ENCODE data around the gene HSD3B1.
"Not testable (repeated sequence)": the region's sequence is repeated elsewhere in the genome, so short reads cannot be mapped to it uniquely, and the experiment has no call there.

Gene HSD3B1

DNA sequence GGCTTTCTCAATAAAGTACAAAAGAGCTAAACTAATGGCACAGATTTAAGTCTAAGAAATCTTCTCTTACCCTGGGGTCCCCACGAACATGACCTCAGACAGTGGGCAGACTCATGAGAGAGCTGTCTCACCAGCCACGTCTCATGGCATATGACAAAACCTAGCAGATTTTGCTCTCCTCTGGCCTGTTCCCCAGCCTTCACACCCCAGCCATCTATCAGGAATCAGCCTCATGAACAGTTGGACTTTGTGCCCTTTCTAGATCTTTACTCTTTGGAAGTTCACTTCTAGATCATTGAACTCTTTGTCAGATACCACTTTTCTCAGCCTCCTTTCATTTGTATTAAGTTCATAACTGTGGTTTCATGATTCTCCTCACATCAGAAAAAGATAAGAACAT lies 14.2 kb upstream of the HSD3B1 start:
- no peak for DNase-seq (ENCODE audit: low read depth)

DNA sequence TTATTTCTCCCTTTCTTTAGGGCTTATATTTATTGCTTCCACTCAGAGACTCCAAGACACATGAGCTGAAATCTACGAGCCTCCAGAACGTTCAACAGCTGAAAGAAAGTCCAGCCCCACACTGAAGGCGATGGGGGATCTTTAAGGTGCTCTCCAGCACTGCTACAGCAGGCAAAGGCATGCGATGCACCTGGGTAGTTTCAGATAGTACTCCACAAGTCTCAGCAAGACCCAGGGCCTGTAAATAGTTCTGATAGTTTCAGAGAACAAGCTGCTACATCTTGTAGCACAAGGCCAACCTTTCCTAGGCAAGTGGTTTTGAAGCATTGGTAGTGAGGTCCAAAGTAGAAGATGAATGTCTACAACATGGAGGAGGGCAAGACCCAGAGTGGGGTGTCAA lies 2.2 kb upstream of the HSD3B1 start:
- no peak for DNase-seq (ENCODE audit: low read depth)

DNA sequence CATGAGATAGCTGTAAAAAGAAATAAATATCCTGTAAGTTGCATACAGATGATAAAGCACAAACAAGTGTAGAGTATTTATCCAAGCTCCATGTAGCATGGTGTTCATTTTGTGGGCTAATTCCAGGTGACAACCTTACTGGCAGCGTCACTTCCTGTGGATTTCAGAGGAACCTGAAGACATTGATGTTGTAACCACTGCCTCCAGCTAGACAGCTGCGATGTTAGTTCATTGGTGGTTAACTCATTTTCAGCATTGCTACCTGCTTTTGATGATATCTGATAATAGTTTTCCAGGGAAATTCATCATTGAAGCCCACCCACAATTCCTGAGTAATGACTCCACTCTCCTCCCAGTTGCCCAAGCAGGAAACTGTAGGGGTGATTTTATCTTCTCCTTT lies 3.0 kb downstream of the HSD3B1 start:
- DNase-seq (ENCODE audit: low read depth), result no peak

DNA sequence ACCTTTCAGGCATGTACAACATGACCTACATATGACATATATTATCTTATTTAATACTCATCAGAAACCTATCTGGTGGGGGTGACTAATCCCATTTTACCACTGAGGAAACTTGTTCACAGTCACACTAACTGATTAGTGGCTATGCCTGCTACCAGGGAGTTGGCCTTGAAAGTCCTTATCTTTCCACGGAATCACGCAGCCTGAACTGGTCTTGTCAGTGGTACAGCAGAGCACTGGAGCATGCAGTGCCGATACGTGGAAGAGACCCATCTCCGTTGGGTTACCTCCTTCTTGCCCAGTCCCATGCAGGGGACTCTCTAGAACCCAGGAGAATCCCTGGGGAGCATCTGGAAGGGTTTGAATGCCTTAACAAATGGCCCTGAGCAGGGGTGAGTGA lies 8.2 kb downstream of the HSD3B1 start:
- no peak for DNase-seq (ENCODE audit: low read depth)

DNA sequence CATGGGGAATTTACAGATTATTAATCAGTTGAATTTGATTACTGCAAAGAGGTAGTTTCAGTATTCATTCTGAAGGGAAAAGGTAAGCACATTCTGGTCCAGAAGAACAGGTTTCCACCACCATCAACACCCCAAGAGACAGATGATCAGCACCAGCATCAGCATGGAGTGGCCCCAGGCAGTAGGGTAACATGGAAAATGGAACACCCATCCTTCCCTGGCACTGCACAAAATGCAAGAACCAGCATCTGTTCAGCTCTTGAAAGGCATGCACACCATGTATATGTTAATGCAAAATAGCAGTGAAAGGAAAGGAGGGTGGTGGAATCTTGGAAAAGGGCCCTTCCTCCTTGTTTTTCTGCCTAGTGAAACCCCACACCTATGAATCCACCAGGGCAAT lies 9.2 kb downstream of the HSD3B1 start:
- DNase-seq (ENCODE audit: low read depth), result no peak

DNA sequence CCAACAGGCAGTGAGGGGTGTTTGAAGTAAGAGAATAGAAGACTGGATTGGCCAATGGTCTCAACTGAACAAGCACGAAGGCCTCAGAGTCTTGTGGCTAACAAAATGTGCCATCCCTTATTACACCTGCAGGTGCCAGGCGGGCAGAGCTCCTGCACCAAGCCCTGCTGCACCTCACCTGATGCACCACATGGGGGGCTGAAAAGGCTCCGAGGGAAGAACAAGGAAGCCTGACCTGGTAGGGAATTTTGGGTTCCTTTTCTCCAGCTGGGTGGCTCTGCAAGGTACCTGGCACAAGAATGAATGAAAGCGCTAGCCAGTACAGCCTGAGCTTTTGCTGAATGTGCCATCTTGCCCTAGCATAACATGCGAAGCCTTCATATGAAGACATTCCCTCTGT lies 9.7 kb downstream of the HSD3B1 start:
- DNase-seq (ENCODE audit: low read depth), result no peak

DNA sequence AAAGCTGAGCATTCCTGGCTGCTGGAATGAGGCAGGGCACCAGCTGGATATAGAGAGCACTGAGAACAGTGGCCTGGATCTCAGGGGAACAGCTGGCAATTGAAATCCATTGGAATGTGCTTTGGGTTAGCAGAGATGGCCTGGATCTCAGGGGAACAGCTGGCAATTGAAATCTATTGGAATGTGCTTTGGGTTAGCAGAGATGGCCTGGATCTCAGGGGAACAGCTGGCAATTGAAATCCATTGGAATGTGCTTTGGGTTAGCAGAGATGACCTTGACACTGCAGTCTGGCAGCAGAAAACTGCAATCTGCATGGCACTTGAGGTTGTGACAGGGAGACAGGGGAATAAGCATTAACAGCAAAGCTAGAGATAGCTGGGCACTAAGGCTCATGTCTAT lies 10.7 kb downstream of the HSD3B1 start:
- DNase-seq (ENCODE audit: low read depth), result not testable (repeated sequence)

- DNase-seq (ENCODE audit: low read depth), result no peak
Measured at GRCh38 chr1:119531606-119532323, 24.8 kb downstream of the HSD3B1 start.

GRCh38 chr1:119532324-119532910 lies 25.4 kb downstream of the HSD3B1 start:
- no peak for DNase-seq (ENCODE audit: low read depth)

- no peak for DNase-seq (ENCODE audit: low read depth)
Measured at GRCh38 chr1:119535381-119535780, 28.4 kb downstream of the HSD3B1 start.

- DNase-seq (ENCODE audit: low read depth), result no peak
Measured at GRCh38 chr1:119537966-119538365, 31.0 kb downstream of the HSD3B1 start.

GRCh38 chr1:119539636-119540035 lies 32.6 kb downstream of the HSD3B1 start:
- no peak for DNase-seq (ENCODE audit: low read depth)

- DNase-seq (ENCODE audit: low read depth), result no peak
Measured at GRCh38 chr1:119541389-119541788, 34.4 kb downstream of the HSD3B1 start.

DNA sequence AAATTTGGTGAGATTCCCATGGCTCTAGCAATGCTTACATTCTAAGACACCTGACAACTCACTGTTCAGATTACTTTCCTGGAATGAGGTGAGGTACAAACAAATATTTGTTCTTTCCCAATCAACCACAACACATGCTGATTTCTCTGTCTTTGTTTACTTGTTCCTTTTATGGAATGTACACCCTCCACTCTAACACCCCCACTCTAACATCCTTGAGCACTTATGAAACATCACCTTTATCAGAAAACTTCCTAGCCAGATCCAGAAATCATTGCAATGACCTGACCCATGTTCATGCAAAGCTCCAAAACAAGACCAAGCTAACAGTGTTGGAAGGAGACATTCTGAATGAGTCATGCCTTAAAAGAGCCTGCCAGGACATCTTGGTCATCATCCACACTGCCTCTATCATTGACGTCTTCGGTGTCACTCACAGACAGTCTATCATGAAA lies 35.5 kb downstream of the HSD3B1 start:
- DNase-seq (ENCODE audit: low read depth), result no peak

DNA sequence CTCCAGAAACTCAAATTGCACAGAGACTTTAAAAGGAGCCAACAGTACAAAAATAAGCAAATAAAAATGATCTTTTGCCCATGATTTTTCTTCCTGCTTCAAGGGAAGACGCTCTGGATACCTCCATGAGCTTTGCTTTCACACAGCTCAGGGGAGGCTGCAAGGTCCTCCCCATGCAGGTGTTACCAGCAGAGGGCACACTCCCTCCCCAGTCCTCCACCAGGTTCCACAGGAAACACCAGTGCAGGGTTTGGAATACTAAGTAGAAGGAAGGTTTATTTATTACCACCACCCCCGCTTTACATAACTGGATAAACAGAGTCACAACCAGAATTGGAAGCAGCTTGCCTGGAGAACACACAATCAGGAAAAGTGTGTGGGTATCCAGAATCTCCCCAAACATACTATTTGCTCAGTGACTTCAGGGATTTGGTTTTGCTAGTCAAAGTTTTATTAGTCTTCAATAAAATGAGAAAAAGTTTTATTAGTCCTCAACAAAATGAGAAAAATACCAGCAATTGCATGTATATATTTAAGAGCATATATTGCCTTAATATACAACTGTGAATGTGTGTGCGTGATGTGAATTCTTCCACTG lies 37.3 kb downstream of the HSD3B1 start:
- no peak for DNase-seq (ENCODE audit: low read depth)

DNA sequence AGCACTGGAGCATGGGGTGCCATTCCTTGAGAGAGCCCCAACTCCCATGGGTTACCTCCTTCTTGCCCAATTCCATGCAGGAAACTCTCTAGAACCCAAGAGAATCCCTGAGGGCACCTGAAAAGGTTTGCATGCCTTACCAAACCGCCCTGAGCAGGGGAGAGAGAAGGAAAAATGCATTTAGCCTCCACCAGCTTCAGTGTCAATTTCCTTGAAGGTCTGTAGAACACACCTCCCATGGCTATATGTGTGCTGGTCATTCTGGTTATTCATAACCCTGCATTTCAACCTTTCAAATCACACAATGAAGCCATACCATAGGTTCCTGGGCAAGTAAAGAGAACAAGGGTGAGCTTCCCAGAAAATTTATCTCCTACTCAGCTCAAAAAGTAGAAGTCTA lies 39.6 kb downstream of the HSD3B1 start:
- no peak for DNase-seq (ENCODE audit: low read depth)

GRCh38 chr1:119547306-119547705 lies 40.3 kb downstream of the HSD3B1 start:
- DNase-seq (ENCODE audit: low read depth), result no peak

DNA sequence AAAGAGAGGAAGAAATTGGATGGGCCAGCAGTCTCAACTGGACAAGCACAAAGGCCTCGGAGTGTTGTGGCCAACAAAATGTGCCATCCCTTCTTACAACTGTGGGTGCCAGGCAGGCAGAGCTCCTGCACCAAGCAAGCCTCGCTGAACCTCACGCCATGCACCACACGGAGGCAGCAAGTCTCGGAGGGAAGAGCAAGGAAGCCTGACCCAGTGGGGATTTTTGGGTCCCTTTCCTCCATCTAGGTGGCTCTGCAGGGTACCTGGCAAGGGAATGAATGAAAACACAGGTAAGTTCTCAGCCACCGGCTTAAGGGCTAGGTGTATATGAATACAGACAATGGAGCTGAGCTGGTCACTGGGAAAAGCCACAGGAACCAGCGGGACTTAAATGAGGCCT lies 40.8 kb downstream of the HSD3B1 start:
- no peak for DNase-seq (ENCODE audit: low read depth)

DNA sequence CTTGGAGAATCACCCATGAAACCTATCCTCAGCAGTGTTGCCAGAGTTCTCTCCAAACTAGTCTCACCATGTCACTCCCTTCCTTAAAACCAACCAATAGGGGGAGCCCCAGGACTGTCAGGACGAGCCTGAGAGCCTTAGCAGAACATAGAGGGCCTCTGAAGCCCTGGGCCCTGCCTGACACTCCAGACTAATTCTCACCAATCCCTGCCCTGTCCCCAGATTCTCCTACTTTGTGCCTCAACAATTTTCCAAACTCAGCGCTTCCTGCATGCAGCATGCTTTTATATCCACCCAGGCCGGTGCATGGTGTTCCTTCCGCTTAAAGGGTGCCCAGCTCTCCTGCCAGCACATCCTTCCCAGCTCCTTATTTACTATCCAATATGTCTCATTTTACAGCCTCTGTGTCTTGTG lies 42.7 kb downstream of the HSD3B1 start:
- DNase-seq (ENCODE audit: low read depth), result peak; percentile 43

DNA sequence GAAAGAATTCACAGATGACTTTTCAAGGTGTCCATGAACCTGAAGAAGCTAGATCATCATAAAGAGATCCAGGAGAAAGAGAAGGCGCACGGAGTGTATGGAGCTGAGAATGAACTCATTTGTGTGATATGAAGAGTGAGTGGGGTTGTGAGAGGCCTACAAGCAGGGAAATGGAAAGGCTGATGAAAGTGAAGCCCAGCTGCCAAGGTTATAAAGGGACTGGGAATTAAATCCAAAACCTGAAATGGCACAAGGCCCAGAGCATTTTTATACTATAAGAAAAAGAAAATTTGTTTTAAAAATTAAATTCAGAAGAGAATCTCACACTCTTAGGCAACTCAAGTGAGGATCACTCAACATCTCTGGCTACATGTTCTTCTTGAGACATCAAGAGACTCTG lies 43.4 kb downstream of the HSD3B1 start:
- no peak for DNase-seq (ENCODE audit: low read depth)

GRCh38 chr1:119551218-119551617 lies 44.2 kb downstream of the HSD3B1 start:
- no peak for DNase-seq (ENCODE audit: low read depth)

- not testable (repeated sequence) for DNase-seq (ENCODE audit: low read depth)
Measured at GRCh38 chr1:119552656-119553055, 45.6 kb downstream of the HSD3B1 start.

GRCh38 chr1:119553302-119554071 lies 46.5 kb downstream of the HSD3B1 start:
- DNase-seq (ENCODE audit: low read depth), result not testable (repeated sequence)
